Measurements from ENCODE around the gene RANBP3.
"Not testable (repeated sequence)": the region's sequence is repeated elsewhere in the genome, so short reads cannot be mapped to it uniquely, and the experiment has no call there.

The RANBP3 gene

GRCh38 chr19:5963259-5963658, 14.7 kb downstream of the RANBP3 start:
- not testable (repeated sequence) for DNase-seq

GRCh38 chr19:5961969-5962945, 15.7 kb downstream of the RANBP3 start:
- no peak for DNase-seq

- not testable (repeated sequence) for DNase-seq
Observed at GRCh38 chr19:5961641-5961968, 16.3 kb downstream of the RANBP3 start.

- no peak for DNase-seq
Observed at GRCh38 chr19:5960005-5961001, 17.6 kb downstream of the RANBP3 start.

- DNase-seq: no peak
Observed at GRCh38 chr19:5959260-5960004, 18.5 kb downstream of the RANBP3 start.

- no peak for DNase-seq
Observed at GRCh38 chr19:5958851-5959122, 19.2 kb downstream of the RANBP3 start.

- no peak for DNase-seq
Observed at GRCh38 chr19:5958074-5958850, 19.7 kb downstream of the RANBP3 start.

GRCh38 chr19:5957170-5957569, 20.8 kb downstream of the RANBP3 start:
- no peak for DNase-seq

- no peak for DNase-seq
Observed at GRCh38 chr19:5956728-5957127, 21.2 kb downstream of the RANBP3 start.

- no peak for DNase-seq
Observed at GRCh38 chr19:5956323-5956722, 21.6 kb downstream of the RANBP3 start.

- DNase-seq: no peak
Observed at GRCh38 chr19:5955636-5955935, 22.4 kb downstream of the RANBP3 start.

- DNase-seq: no peak
Observed at GRCh38 chr19:5954293-5954692, 23.6 kb downstream of the RANBP3 start.

- no peak for DNase-seq
Observed at GRCh38 chr19:5953680-5954213, 24.2 kb downstream of the RANBP3 start.

- DNase-seq: no peak
Observed at GRCh38 chr19:5953030-5953589, 24.8 kb downstream of the RANBP3 start.

- DNase-seq: no peak
Observed at GRCh38 chr19:5952193-5953029, 25.5 kb downstream of the RANBP3 start.

- no peak for DNase-seq
Observed at GRCh38 chr19:5951338-5951861, 26.5 kb downstream of the RANBP3 start.

- DNase-seq: no peak
Observed at GRCh38 chr19:5950741-5951140, 27.2 kb downstream of the RANBP3 start.

- no peak for DNase-seq
Observed at GRCh38 chr19:5949792-5950305, 28.1 kb downstream of the RANBP3 start.

GRCh38 chr19:5948752-5949564, 29.0 kb downstream of the RANBP3 start:
- DNase-seq: no peak

Data from NK-92 treated with Interleukin-12 subunit alpha and Interleukin-12 subunit beta, amount 100 ng/mL, for 24 hours (cell line).